Stimulated activated CD8-positive, alpha-beta memory T cell treated with anti-CD3 and anti-CD28 coated beads, Interleukin-4, amount 100 ng/mL, for 1 hour (primary cell): ENCODE results near the gene PNMA8C.
"Not testable (repeated sequence)": the region's sequence is repeated elsewhere in the genome, so short reads cannot be mapped to it uniquely, and the experiment has no call there.

Experiments used
- DNase-seq, 2 donors: peaks; one replicate each; pipeline ENCODE4 v3.0.0-alpha.2; 2020; ENCODE audit warnings: low read depth in 2 of 2, low spot score in 1 of 2

Gene PNMA8C

GRCh38 chr19:46390866-46391265 is 37.9 kb downstream of the PNMA8C start:
- no peak for DNase-seq

- no peak for DNase-seq
Measured at GRCh38 chr19:46390121-46390858, 38.4 kb downstream of the PNMA8C start.

GRCh38 chr19:46388311-46389095 is 40.2 kb downstream of the PNMA8C start:
- DNase-seq, result no peak

- no peak for DNase-seq
Measured at GRCh38 chr19:46387713-46388130, 41.0 kb downstream of the PNMA8C start.

- DNase-seq, result no peak
Measured at GRCh38 chr19:46386996-46387712, 41.6 kb downstream of the PNMA8C start.

GRCh38 chr19:46386151-46386550 is 42.6 kb downstream of the PNMA8C start:
- no peak for DNase-seq

GRCh38 chr19:46385636-46386035 is 43.1 kb downstream of the PNMA8C start:
- no peak for DNase-seq

- DNase-seq, result no peak
Measured at GRCh38 chr19:46384396-46384795, 44.3 kb downstream of the PNMA8C start.

GRCh38 chr19:46383846-46384245 is 44.9 kb downstream of the PNMA8C start:
- DNase-seq, result no peak

GRCh38 chr19:46383171-46383815 is 45.4 kb downstream of the PNMA8C start:
- no peak for DNase-seq

GRCh38 chr19:46381756-46382345 is 46.9 kb downstream of the PNMA8C start:
- no peak for DNase-seq

GRCh38 chr19:46381346-46381745 is 47.4 kb downstream of the PNMA8C start:
- DNase-seq, result no peak

GRCh38 chr19:46380690-46381089 is 48.0 kb downstream of the PNMA8C start:
- no peak for DNase-seq

GRCh38 chr19:46378268-46378667 is 50.5 kb downstream of the PNMA8C start:
- no peak for DNase-seq

- DNase-seq, result no peak
Measured at GRCh38 chr19:46376241-46377153, 52.2 kb downstream of the PNMA8C start.

- not testable (repeated sequence) for DNase-seq
Measured at GRCh38 chr19:46375476-46376067, 53.2 kb downstream of the PNMA8C start.
